NCI-H2081 treated with DMSO at 0.1 percent for 48 hours (cell line): ENCODE measurements around the gene FBXL17.

Experiments used
- DNase-seq: peaks from one replicate; lab custom pipeline; 2025; lab: John Stamatoyannopoulos, UW

FBXL17 gene

GRCh38 chr5:108084105-108084504 is 297.8 kb downstream of the FBXL17 start:
- no peak for DNase-seq

GRCh38 chr5:108083232-108083631 is 298.7 kb downstream of the FBXL17 start:
- no peak for DNase-seq

- DNase-seq, result no peak
Observed at GRCh38 chr5:108081707-108082106, 300.2 kb downstream of the FBXL17 start.

GRCh38 chr5:108079753-108080152 is 302.1 kb downstream of the FBXL17 start:
- DNase-seq, result no peak

GRCh38 chr5:108078882-108079281 is 303.0 kb downstream of the FBXL17 start:
- no peak for DNase-seq

- no peak for DNase-seq
Observed at GRCh38 chr5:108078345-108078744, 303.6 kb downstream of the FBXL17 start.

GRCh38 chr5:108074626-108075025 is 307.3 kb downstream of the FBXL17 start:
- no peak for DNase-seq

GRCh38 chr5:108064302-108064701 is 317.6 kb downstream of the FBXL17 start:
- DNase-seq, result no peak

- DNase-seq, result no peak
Observed at GRCh38 chr5:108061941-108062340, 320.0 kb downstream of the FBXL17 start.

- no peak for DNase-seq
Observed at GRCh38 chr5:108060340-108060739, 321.6 kb downstream of the FBXL17 start.

GRCh38 chr5:108059334-108059733 is 322.6 kb downstream of the FBXL17 start:
- no peak for DNase-seq

- no peak for DNase-seq
Observed at GRCh38 chr5:108054349-108054748, 327.5 kb downstream of the FBXL17 start.

- DNase-seq, result no peak
Observed at GRCh38 chr5:108046955-108047670, 334.8 kb downstream of the FBXL17 start.

- DNase-seq, result no peak
Observed at GRCh38 chr5:108036482-108036881, 345.4 kb downstream of the FBXL17 start.

GRCh38 chr5:108028883-108029282 is 353.0 kb downstream of the FBXL17 start:
- no peak for DNase-seq

GRCh38 chr5:108028412-108028811 is 353.5 kb downstream of the FBXL17 start:
- DNase-seq, result no peak

- no peak for DNase-seq
Observed at GRCh38 chr5:108025957-108026356, 355.9 kb downstream of the FBXL17 start.

GRCh38 chr5:108024986-108025385 is 356.9 kb downstream of the FBXL17 start:
- DNase-seq, result no peak

GRCh38 chr5:108016101-108016500 is 365.8 kb downstream of the FBXL17 start:
- no peak for DNase-seq

GRCh38 chr5:108006791-108007190 is 375.1 kb downstream of the FBXL17 start:
- no peak for DNase-seq

- no peak for DNase-seq
Observed at GRCh38 chr5:108003178-108003577, 378.7 kb downstream of the FBXL17 start.

GRCh38 chr5:108001222-108001621 is 380.7 kb downstream of the FBXL17 start:
- no peak for DNase-seq

GRCh38 chr5:107997338-107997980 is 384.4 kb downstream of the FBXL17 start:
- no peak for DNase-seq

GRCh38 chr5:107993341-107993740 is 388.6 kb downstream of the FBXL17 start:
- no peak for DNase-seq
